C4-2B (cell line): ENCODE measurements around the gene THYN1.

ENCODE experiments used
- ZFX ChIP-seq: fragments of 450-650 bp; IDR thresholded peaks from 2 replicates; pipeline ENCODE4 v1.6.1; 2017
- TF ChIP-seq, protein P1 (sequence below): fragments of 450-650 bp; conservative IDR thresholded peaks from 2 replicates; pipeline ENCODE4 v1.5.1; 2017; ENCODE audit warnings: mild to moderate bottlenecking

DNA sequence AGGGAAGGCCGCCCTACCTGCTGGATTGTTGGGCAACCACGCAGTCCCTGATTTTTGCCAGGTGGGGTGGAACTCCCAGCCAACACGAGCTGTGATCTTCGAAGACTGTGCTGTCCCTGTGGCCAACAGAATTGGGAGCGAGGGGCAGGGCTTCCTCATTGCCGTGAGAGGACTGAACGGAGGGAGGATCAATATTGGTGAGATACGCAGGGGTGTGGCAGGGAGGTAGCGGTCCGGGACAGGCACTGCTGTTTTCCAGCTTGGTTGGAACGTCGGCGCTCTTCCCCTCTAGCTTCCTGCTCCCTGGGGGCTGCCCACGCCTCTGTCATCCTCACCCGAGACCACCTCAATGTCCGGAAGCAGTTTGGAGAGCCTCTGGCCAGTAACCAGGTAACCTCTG, 7.8 kb upstream of the THYN1 start:
- TF ChIP-seq, protein P1, sequence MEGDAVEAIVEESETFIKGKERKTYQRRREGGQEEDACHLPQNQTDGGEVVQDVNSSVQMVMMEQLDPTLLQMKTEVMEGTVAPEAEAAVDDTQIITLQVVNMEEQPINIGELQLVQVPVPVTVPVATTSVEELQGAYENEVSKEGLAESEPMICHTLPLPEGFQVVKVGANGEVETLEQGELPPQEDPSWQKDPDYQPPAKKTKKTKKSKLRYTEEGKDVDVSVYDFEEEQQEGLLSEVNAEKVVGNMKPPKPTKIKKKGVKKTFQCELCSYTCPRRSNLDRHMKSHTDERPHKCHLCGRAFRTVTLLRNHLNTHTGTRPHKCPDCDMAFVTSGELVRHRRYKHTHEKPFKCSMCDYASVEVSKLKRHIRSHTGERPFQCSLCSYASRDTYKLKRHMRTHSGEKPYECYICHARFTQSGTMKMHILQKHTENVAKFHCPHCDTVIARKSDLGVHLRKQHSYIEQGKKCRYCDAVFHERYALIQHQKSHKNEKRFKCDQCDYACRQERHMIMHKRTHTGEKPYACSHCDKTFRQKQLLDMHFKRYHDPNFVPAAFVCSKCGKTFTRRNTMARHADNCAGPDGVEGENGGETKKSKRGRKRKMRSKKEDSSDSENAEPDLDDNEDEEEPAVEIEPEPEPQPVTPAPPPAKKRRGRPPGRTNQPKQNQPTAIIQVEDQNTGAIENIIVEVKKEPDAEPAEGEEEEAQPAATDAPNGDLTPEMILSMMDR: no peak
- TF ChIP-seq ZFX: no peak
